Measurements from ENCODE around the gene RFC1. TPM values are rescaled to one million over a fixed set of nuclear protein-coding genes. Genes with fewer than 3 reads are reported as not detected.
A peak's percentile ranks its signal among the peaks of the same experiment; 100 is the strongest.

The RFC1 gene
- total RNA-seq, 1 donor from 2014 or later, result 42.1 TPM

DNA sequence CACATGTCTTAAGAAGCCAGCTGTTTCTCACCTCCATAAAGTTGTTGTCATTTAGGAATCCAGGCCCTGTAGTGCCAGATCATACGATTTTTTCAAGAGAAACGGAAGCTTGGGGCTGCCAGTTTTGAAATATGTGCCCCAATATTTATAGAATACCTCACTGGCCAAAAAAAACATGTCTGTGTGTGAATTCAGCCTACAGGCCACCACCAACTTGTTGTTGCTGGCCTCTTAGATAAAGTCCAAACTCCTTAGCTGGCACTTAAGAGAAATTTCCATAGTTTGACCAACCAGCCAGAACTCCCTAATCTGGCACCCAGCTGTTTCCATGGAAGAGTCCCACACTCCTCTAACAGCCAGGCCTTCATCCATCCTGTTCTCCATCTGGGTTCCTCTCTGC lies 109.7 kb downstream of the RFC1 start:
- Histone ChIP-seq H3K36me3 (ENCODE audit: control insufficient read depth, insufficient read depth, low read length) (no peaks in the 10 kb centered on the region), H3K4me3 (ENCODE audit: low read depth, low read length) (no peak overlapping the region), H3K27me3 (ENCODE audit: control insufficient read depth, insufficient read depth, low read length) (no peaks in the 10 kb centered on the region)
- no peak for DNase-seq (ENCODE audit: low read depth)
- TF ChIP-seq, protein P1, sequence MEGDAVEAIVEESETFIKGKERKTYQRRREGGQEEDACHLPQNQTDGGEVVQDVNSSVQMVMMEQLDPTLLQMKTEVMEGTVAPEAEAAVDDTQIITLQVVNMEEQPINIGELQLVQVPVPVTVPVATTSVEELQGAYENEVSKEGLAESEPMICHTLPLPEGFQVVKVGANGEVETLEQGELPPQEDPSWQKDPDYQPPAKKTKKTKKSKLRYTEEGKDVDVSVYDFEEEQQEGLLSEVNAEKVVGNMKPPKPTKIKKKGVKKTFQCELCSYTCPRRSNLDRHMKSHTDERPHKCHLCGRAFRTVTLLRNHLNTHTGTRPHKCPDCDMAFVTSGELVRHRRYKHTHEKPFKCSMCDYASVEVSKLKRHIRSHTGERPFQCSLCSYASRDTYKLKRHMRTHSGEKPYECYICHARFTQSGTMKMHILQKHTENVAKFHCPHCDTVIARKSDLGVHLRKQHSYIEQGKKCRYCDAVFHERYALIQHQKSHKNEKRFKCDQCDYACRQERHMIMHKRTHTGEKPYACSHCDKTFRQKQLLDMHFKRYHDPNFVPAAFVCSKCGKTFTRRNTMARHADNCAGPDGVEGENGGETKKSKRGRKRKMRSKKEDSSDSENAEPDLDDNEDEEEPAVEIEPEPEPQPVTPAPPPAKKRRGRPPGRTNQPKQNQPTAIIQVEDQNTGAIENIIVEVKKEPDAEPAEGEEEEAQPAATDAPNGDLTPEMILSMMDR (IDR thresholded peaks at IDR 0.05; ENCODE audit: insufficient read depth, low read length, poor library complexity, severe bottlenecking), result no peak

DNA sequence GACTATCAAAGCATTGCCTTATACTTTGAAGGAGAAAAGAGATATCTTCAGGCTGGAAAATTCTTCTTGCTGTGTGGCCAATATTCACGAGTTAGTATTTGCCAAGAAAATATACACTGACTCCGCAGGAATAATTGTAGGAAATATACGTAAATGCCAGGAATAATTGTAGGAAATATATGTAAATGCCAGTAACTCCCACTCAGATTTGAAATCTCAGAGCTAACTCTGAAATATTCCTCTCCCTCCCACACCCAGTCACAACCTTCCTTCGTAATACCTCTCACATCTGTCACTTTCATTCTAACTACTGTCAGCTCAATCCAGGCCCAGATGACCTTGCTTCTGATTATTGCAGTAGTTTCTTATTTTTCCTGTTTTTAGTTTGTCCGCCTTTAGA lies 110.3 kb downstream of the RFC1 start:
- Histone ChIP-seq H3K36me3 (ENCODE audit: control insufficient read depth, insufficient read depth, low read length) (no peaks in the 10 kb centered on the region), H3K27me3 (ENCODE audit: control insufficient read depth, insufficient read depth, low read length) (no peaks in the 10 kb centered on the region), H3K4me3 (ENCODE audit: low read depth, low read length) (no peak overlapping the region)
- DNase-seq (ENCODE audit: low read depth), result no peak
- TF ChIP-seq, protein P1 (IDR thresholded peaks at IDR 0.05; ENCODE audit: insufficient read depth, low read length, poor library complexity, severe bottlenecking), result no peak

DNA sequence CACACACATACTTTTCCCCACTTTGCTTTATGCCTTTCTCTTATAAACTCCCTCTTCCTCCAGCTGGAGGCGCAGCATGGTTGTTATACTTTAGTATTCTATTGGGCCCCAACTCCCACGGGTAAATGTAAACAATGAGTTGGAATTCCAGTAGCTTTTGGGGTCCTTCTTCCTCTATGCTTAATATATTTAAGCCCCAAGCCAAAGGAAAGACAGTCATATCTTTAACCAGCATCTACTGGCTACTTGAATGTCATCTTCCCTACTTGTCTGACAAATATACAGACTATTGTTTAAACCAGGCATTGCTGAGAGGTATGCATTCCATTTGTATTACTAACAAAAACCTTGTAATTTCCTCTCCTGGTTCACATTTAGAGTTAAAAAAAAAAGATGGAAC lies 110.9 kb downstream of the RFC1 start:
- H3K36me3 ChIP-seq (ENCODE audit: control insufficient read depth, insufficient read depth, low read length), result no peaks in the 10 kb centered on the region
- TF ChIP-seq, protein P1 (IDR thresholded peaks at IDR 0.05; ENCODE audit: insufficient read depth, low read length, poor library complexity, severe bottlenecking), result peak; percentile 33
- DNase-seq (ENCODE audit: low read depth), result peak; percentile 38
- no peak overlapping the region for H3K4me3 ChIP-seq (ENCODE audit: low read depth, low read length)
- no peaks in the 10 kb centered on the region for H3K27me3 ChIP-seq (ENCODE audit: control insufficient read depth, insufficient read depth, low read length)

DNA sequence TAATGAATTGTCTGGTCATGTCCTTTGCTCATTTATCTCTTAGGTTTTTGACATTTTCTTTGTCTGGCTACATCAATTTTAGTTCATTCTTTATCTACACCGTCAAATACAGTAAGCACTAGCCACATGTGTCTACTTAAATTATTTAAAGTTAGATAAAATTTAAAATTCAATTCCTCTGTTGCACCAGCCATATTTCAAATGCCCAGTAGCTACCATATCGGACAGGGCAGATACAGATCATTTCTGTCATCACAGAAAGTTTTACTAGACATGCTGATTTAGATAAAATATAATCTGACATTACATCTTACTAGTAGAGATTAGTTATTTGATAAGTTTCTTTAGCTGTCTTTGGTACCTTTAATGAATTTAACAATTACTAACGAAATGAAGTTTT lies 122.7 kb downstream of the RFC1 start:
- no peak for DNase-seq (ENCODE audit: low read depth)
- TF ChIP-seq, protein P1 (IDR thresholded peaks at IDR 0.05; ENCODE audit: insufficient read depth, low read length, poor library complexity, severe bottlenecking), result no peak
- no peak overlapping the region for H3K4me3 ChIP-seq (ENCODE audit: low read depth, low read length)
- no peaks in the 10 kb centered on the region for H3K36me3 ChIP-seq (ENCODE audit: control insufficient read depth, insufficient read depth, low read length)
- H3K27me3 ChIP-seq (ENCODE audit: control insufficient read depth, insufficient read depth, low read length), result no peaks in the 10 kb centered on the region

Other genes starting within 250 kb of the RFC1 start
- gene WDR19, start 183.8 kb downstream of the RFC1 start, total RNA-seq, result 24.8 and 26.3 TPM in 2 replicates
- 0.07 and 0.21 TPM in 2 replicates for gene KLB, start 40.6 kb upstream of the RFC1 start, total RNA-seq
- 5,053 and 6,223 TPM in 2 replicates for gene RPL9, start 92.6 kb upstream of the RFC1 start, total RNA-seq
- 15.4 and 18.1 TPM in 2 replicates for gene LIAS, start 92.7 kb upstream of the RFC1 start, total RNA-seq
- 58.7 and 124 TPM in 2 replicates for gene UGDH, start 161.1 kb upstream of the RFC1 start, total RNA-seq

Data from kidney epithelial cell (primary cell).